HepG2 (cell line): Measurements from ENCODE around the gene DYNC1LI1. TPM values are rescaled to one million over a fixed set of nuclear protein-coding genes. Genes with fewer than 3 reads are reported as not detected.

Experiments used
- ATF3 ChIP-seq: sonication (generic); formaldehyde crosslinking; IDR thresholded peaks from 2 replicates; pipeline ENCODE4 v1.4.0; 2020; ENCODE audit warnings: missing genetic modification reagents
- CHD2 ChIP-seq: IDR thresholded peaks from 2 replicates; pipeline ENCODE4 v1.6.1; 2011; ENCODE audit warnings: low read depth, low read length, improper control_type of control experiment
- DNMT3B ChIP-seq: conservative IDR thresholded peaks from 2 replicates; pipeline ENCODE4 v1.6.1; 2016; ENCODE audit warnings: missing biosample characterization, control low read depth
- HNF4A ChIP-seq: sonication (generic); formaldehyde crosslinking; IDR thresholded peaks from 2 replicates; pipeline ENCODE4 v1.4.0; 2020; ENCODE audit warnings: missing genetic modification reagents
- MAFF ChIP-seq: IDR thresholded peaks from 2 replicates; pipeline ENCODE4 v1.6.1; 2011; ENCODE audit warnings: low read depth, low read length, improper control_type of control experiment
- NCOA5 ChIP-seq: sonication (generic); formaldehyde crosslinking; IDR thresholded peaks from 2 replicates; pipeline ENCODE4 v1.4.0; 2020; ENCODE audit warnings: missing genetic modification reagents
- NFKBIZ ChIP-seq: IDR thresholded peaks from 2 replicates; pipeline ENCODE4 v1.6.1; 2018; ENCODE audit warnings: missing genetic modification reagents, missing compliant biosample characterization
- PRMT3 ChIP-seq: sonication (generic); formaldehyde crosslinking; IDR thresholded peaks from 2 replicates; pipeline ENCODE4 v1.8.1; 2022; ENCODE audit warnings: low read depth, mild to moderate bottlenecking, moderate library complexity, missing genetic modification reagents, borderline replicate concordance
- SALL2 ChIP-seq: sonication (generic); formaldehyde crosslinking; IDR thresholded peaks from 2 replicates; pipeline ENCODE4 v1.8.1; 2023; ENCODE audit warnings: mild to moderate bottlenecking, missing genetic modification reagents, inconsistent platforms
- TFE3 ChIP-seq: IDR thresholded peaks from 2 replicates; pipeline ENCODE4 v1.6.1; 2016
- TOPORS ChIP-seq: sonication (generic); formaldehyde crosslinking; IDR thresholded peaks from 2 replicates; pipeline ENCODE4 v1.8.0; 2023; ENCODE audit warnings: mild to moderate bottlenecking, missing genetic modification reagents
- TRIM24 ChIP-seq: sonication (generic); formaldehyde crosslinking; IDR thresholded peaks from 2 replicates; pipeline ENCODE4 v1.8.0; 2022; ENCODE audit warnings: mild to moderate bottlenecking, missing genetic modification reagents
- ZFP37 ChIP-seq: sonication (generic); formaldehyde crosslinking; IDR thresholded peaks from 2 replicates; pipeline ENCODE4 v1.4.0; 2020; ENCODE audit warnings: missing genetic modification reagents, borderline replicate concordance
- ZKSCAN8 ChIP-seq: IDR thresholded peaks from 2 replicates; pipeline ENCODE4 v1.6.1; 2016; ENCODE audit warnings: borderline replicate concordance, missing genetic modification reagents, missing compliant biosample characterization
- ZNF224 ChIP-seq: sonication (generic); formaldehyde crosslinking; IDR thresholded peaks from 2 replicates; pipeline ENCODE4 v1.5.0; 2020; ENCODE audit warnings: mild to moderate bottlenecking, missing genetic modification reagents
- ZNF326 ChIP-seq: sonication (generic); formaldehyde crosslinking; IDR thresholded peaks from 2 replicates; pipeline ENCODE4 v1.4.0; 2020; ENCODE audit warnings: missing genetic modification reagents, borderline replicate concordance
- ZNF354B ChIP-seq: sonication (generic); formaldehyde crosslinking; IDR thresholded peaks from 2 replicates; pipeline ENCODE4 v1.8.0; 2022; ENCODE audit warnings: mild to moderate bottlenecking, missing genetic modification reagents
- ZNF430 ChIP-seq: sonication (generic); formaldehyde crosslinking; IDR thresholded peaks from 2 replicates; pipeline ENCODE4 v1.9.0; 2021; ENCODE audit warnings: mild to moderate bottlenecking, missing genetic modification reagents
- ZNF431 ChIP-seq: sonication (generic); formaldehyde crosslinking; IDR thresholded peaks from 2 replicates; pipeline ENCODE4 v1.9.0; 2022; ENCODE audit warnings: missing genetic modification reagents, low read depth, mild to moderate bottlenecking, borderline replicate concordance
- ZNF468 ChIP-seq: sonication (generic); formaldehyde crosslinking; IDR thresholded peaks from 2 replicates; pipeline ENCODE4 v1.8.0; 2022; ENCODE audit warnings: mild to moderate bottlenecking, moderate library complexity, missing genetic modification reagents
- ZNF530 ChIP-seq: sonication (generic); formaldehyde crosslinking; IDR thresholded peaks from 2 replicates; pipeline ENCODE4 v1.5.0; 2020; ENCODE audit warnings: low read depth, mild to moderate bottlenecking, missing genetic modification reagents
- ZNF558 ChIP-seq: sonication (generic); formaldehyde crosslinking; IDR thresholded peaks from 2 replicates; pipeline ENCODE4 v1.9.0; 2022; ENCODE audit warnings: mild to moderate bottlenecking, missing genetic modification reagents, borderline replicate concordance
- ZNF562 ChIP-seq: sonication (generic); formaldehyde crosslinking; IDR thresholded peaks from 2 replicates; pipeline ENCODE4 v1.8.0; 2022; ENCODE audit warnings: missing genetic modification reagents, borderline replicate concordance
- ZNF576 ChIP-seq: sonication (generic); formaldehyde crosslinking; IDR thresholded peaks from 2 replicates; pipeline ENCODE4 v1.4.0; 2020; ENCODE audit warnings: mild to moderate bottlenecking, missing genetic modification reagents
- ZNF75D ChIP-seq: sonication (generic); formaldehyde crosslinking; IDR thresholded peaks from 2 replicates; pipeline ENCODE4 v1.8.1; 2023; ENCODE audit warnings: missing genetic modification reagents, mild to moderate bottlenecking, borderline replicate concordance
- ZNF792 ChIP-seq: IDR thresholded peaks from 2 replicates; pipeline ENCODE4 v1.6.1; 2016
- ZNF879 ChIP-seq: sonication (generic); formaldehyde crosslinking; IDR thresholded peaks from 2 replicates; pipeline ENCODE4 v1.8.1; 2023; ENCODE audit warnings: missing genetic modification reagents
- polyA plus RNA-seq, 8 experiments: library from polyadenylated mRNA; depleted of rRNA in 3 of 8; stranded (reverse) in 7 of 8; unstranded in 1 of 8; fragments of >200 nt; fragmentation: Illumina TruSeq in 4 of 8; extraction: Trizol in 4 of 8; gene quantifications; 2 replicates each; pipeline versions ENCODE4 v1.2.1 to v1.2.3, GENCODE V29; 2011 to 2016; ENCODE audit warnings: low read depth in 4 of 8, missing spikeins in 1 of 8, mixed read lengths in 1 of 8; ENCODE audit not compliant: insufficient read depth in 1 of 8
- total RNA-seq, 5 experiments: library from RNA; depleted of rRNA; stranded (reverse); fragments of >200 nt; fragmentation: Illumina TruSeq; extraction: Trizol; gene quantifications; 2 replicates each; pipeline ENCODE4 v1.2.3, GENCODE V29; 2016; ENCODE audit warnings: low read depth in 1 of 5
- TF ChIP-seq, protein P1 (sequence below): sonication (generic); formaldehyde crosslinking; IDR thresholded peaks from 2 replicates; pipeline ENCODE4 v1.4.0; 2020; ENCODE audit warnings: mild to moderate bottlenecking, missing genetic modification reagents
- TF ChIP-seq, protein P2 (sequence below): sonication (generic); formaldehyde crosslinking; IDR thresholded peaks from 2 replicates; pipeline ENCODE4 v1.4.0; 2020; ENCODE audit warnings: mild to moderate bottlenecking, missing genetic modification reagents

DYNC1LI1 gene
- total and polyA plus RNA-seq, 2 of the 13 experiments (the other 11 are each of a cell fraction or from before 2014, with no cell fraction given): 13.4 to 37.1 TPM

DNA sequence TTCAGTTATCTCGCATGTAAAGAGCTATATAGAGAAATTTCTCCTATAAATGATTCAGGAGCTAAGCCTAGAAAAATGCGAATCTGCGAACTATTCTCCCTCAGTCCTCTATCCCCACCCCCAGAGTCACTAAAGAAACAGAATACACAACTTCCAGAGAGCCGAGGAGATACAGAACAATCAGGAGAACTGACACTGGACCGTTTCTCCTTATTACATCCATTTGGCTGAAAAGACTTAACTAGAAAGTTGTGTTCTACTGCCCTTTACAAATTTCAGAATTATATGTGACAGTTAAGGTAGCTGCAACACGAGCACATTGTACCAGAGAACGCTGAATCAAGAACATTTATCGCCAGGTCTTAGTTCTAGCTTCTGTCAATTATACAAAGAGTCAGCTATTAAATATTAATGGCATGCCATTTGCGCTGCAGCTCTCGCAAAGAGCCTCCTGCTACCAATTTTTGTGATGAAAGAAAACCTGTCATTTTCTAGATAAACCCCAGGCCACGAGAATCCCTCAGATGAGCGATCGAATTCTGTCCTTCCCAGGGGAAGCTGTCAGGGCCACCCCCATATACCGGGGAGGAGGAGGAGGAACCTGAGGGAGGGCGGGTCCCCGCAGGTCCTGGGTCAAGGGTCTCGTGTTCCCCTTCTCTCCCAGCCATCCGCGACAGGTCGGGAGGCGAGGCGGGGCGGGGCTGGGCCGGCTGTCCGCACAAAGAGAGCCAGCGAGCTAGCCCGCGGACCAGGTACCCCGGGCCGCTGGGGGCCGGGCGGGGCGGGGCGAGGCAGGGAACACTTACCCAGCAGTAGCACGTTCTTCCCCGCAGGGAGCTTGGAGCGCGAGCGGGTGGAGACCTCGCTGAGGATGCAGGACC is 878 bp downstream of the DYNC1LI1 start (continued):
- TF ChIP-seq TFE3: peak; percentile 33; the same call in 1 of the 2 replicates
- TF ChIP-seq, protein P1, sequence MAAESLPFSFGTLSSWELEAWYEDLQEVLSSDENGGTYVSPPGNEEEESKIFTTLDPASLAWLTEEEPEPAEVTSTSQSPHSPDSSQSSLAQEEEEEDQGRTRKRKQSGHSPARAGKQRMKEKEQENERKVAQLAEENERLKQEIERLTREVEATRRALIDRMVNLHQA (CRISPR knock-in tag): no peak
- TF ChIP-seq, protein P2, sequence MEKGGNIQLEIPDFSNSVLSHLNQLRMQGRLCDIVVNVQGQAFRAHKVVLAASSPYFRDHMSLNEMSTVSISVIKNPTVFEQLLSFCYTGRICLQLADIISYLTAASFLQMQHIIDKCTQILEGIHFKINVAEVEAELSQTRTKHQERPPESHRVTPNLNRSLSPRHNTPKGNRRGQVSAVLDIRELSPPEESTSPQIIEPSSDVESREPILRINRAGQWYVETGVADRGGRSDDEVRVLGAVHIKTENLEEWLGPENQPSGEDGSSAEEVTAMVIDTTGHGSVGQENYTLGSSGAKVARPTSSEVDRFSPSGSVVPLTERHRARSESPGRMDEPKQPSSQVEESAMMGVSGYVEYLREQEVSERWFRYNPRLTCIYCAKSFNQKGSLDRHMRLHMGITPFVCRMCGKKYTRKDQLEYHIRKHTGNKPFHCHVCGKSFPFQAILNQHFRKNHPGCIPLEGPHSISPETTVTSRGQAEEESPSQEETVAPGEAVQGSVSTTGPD (CRISPR knock-in tag): no peak
- peak; percentile 88 for TF ChIP-seq ZNF430 (CRISPR knock-in tag)
- TF ChIP-seq HNF4A (CRISPR knock-in tag): no peak
- TF ChIP-seq ZNF354B (CRISPR knock-in tag): no peak
- TF ChIP-seq ZNF75D (CRISPR knock-in tag): no peak
- TF ChIP-seq CHD2: no peak
- no peak for TF ChIP-seq NCOA5
- TF ChIP-seq TRIM24 (CRISPR knock-in tag): no peak
- no peak for TF ChIP-seq ZNF792 (CRISPR knock-in tag)
- TF ChIP-seq ZNF576 (CRISPR knock-in tag): no peak
- TF ChIP-seq ZNF224 (CRISPR knock-in tag): no peak
- no peak for TF ChIP-seq ZNF879 (CRISPR knock-in tag)
- no peak for TF ChIP-seq ZFP37 (CRISPR knock-in tag)
- no peak for TF ChIP-seq ZNF530 (CRISPR knock-in tag)
- no peak for TF ChIP-seq MAFF
- no peak for TF ChIP-seq ZNF562 (CRISPR knock-in tag)
- no peak for TF ChIP-seq NFKBIZ
- no peak for TF ChIP-seq ZKSCAN8 (CRISPR knock-in tag)
- TF ChIP-seq ZNF326 (CRISPR knock-in tag): no peak
- 0 out of 2 replicates have a peak, but pooled peaks have one; percentile 7 for TF ChIP-seq TOPORS
- TF ChIP-seq SALL2: no peak
- no peak for TF ChIP-seq PRMT3
- TF ChIP-seq DNMT3B: no peak
- no peak for TF ChIP-seq ATF3 (CRISPR knock-in tag)
- no peak for TF ChIP-seq ZNF468 (CRISPR knock-in tag)
- no peak for TF ChIP-seq ZNF558
- TF ChIP-seq ZNF431: no peak
